NCI-H345 treated with DMSO at 0.1 percent for 48 hours (cell line): ENCODE measurements around the gene NCEH1.
"Not testable (repeated sequence)": the region's sequence is repeated elsewhere in the genome, so short reads cannot be mapped to it uniquely, and the experiment has no call there.

ENCODE experiments used
- DNase-seq: peaks from one replicate; lab custom pipeline; 2025; ENCODE audit not compliant: unreplicated experiment; lab: John Stamatoyannopoulos, UW

NCEH1 gene

DNA sequence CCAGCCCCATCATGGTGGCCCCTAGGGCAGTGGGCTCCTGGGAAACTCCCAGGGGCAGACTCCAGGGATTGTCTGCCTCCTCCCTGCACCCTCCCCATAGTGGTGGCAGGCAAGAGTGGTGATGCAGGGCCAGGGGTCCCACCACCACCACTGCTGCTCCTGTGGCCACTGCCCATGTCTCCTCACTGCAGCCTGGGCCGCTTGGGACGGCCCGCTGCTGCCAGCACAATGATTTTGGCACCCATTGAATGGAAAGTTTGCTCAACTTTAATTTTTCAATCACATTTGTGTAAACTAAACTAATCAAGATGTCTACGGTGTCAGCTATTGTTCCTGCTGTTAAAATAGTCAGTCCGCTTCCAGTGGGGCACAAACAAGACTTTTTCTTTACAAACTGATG is 95.6 kb downstream of the NCEH1 start:
- DNase-seq: no peak

DNA sequence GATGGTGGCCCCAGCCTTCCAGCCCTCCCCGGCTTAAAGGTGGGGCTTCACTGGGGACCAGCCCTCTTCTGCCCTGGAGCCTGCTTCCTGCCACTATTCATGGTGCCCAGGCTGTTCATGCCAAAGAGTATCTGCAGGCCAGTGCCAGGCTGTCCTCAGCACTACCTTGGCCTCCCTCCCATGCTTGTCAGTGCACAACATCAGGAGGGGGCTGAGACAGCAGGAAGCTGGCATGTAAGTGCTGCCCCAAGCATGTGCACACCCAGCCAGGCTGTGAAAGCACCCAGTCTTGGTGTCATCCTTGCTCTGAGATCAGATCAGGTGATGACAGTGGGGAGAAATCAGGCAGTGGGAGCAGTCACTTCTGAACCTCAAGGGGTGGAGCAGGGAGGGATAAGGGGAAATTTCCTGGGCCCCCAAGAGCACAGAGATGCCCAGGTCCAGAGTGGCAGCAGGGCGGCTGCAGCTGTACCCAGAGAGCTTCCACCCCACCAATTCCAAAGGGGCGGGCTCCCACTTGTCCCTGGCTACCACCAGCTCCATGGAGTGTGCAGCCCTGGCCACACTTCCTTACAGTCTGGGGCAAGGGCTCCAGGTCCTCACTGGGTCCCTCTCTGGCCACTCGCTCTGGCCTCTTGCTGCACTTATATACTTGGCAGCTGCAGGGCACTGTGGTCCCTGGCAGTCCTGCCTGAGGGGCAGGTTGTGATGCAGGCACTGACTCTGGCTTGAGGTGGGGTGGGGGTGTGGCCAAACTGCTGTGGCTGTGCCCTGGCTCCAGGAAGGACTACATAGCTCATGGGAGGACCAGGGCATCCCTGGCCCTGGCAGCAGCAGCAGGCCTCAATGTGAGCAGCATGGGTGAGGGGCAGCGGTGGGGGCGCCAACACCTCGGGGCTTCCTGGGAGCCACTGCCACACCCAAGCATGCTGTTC is 96.3 kb downstream of the NCEH1 start:
- no peak for DNase-seq

DNA sequence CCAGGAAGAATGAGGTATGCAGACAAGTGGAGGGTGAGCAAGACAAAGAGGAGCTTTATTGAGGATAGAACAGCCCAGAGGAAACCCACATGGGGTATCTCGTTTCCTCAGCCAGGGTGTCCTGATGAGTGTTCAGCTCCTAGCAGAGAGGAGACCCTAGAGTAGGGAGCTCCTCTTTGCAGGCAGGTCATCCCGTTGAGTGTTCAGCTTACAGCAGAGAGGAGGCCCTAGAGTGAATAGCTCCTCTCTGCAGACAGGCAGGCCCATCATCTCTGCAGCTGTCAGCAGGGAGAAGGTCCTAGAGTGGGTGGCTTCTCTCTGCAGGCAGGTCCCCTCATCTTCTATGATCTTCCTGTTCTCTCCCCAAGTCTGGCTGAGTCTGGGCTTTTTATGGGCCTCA is 97.0 kb downstream of the NCEH1 start:
- no peak for DNase-seq

DNA sequence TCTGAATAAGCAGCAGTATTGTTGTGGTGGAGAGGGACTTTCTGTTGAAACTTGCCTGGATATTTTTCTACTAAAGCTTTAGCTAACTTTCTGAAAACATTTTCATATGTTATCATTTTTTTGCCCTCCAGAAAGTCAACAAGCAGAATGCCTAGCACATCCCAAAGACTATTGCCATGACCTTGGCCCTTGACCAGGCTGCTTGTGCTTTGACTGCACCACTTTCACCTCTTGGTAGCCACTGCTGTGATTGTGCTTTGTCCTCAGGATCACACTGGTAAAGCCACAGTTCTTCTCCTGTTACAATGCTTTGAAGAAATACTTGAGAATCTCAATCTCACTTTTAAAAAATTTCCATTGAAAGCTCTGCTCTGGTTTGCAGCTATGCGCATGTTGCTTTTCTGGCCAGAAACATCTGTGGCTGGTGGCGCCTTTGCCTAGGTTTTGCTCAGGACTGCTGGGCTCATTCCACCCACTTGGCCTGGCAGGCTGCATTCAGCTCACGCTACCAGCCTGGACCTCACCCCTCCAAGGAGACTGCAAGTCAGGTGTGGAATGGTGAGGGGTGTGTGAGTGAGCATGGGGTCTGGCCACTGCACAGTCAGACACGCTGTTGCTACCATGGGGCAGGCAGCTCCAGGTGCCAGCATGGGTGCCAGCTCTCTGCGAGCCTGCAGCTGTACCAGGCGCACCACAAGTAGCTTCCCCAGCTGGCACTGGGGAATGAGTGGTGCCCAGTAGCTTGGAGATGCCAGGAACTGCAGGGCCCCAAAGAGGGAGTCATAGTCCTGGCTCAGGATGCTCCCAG is 97.8 kb downstream of the NCEH1 start:
- no peak for DNase-seq

DNA sequence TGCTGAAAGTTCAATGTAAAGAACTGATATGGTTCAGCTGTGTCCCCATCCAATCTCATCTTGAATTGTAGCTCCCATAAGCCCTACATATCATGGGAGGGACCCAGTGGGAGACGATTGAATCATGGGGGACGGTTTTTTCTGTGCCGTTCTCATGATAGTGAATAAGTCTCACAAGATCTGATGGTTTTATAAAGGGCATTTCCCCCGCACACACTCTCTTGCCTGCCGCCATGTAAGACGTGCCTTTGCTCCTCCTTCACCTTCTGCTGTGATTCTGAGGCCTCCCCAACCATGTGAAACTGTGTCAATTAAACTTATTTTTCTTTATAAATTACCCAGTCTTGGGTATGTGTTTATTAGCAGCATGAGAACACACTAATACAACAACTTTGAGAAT is 101.1 kb downstream of the NCEH1 start:
- no peak for DNase-seq

DNA sequence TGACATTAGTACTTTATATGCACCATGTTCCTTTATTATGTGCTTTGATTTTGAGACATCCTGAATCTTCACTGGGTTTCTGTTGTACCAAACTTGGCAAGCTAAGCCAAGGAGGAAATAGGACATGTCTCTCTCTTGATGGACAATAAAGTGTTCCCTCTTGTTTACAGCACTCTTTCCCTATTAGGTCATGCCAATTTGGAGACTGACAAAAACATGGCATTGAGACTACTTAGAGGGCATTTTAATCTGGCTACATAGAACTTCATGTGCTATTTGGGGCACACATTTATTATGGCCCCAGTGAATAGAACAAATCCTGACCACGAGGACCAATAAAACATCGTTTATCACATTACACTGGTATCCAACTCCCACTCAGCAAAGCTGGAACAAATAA is 102.3 kb downstream of the NCEH1 start:
- no peak for DNase-seq

DNA sequence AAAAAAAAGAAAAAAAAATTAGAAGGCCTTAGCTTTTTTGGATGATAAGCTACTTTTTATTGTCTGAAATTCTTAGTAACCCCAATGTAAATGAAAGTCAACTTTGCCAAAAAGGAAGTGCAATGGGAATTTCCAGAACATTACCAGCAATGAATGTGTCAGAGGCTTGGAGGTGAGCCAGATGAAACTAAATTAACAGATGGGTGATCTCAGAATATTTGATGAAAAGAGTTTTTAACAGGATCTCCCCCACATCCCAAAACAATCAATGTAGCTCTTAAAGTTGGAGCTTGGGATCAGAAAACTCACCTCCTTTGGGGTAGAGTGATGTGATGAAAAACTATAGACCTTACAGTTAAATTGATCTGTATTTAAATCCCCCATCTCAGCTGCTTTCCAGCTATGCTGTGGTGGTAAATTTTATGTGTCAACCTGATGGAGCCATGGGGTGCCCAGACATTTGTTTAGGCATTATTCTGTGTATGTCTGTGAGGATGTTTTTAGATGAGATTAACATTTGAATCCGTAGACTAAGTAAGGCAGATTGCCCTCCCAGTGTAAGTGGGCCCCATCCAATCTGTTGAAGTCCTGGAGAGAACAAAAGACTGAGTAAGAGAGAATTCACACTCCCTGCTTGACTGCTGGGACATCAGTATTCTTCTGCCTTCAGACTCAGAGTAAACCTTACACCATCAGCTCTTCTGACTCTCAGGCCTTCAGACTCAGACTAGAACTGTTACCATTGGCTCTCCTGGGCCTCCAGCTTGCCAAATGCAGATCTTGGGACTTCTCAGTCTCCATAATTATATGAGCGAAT is 103.4 kb downstream of the NCEH1 start:
- no peak for DNase-seq

DNA sequence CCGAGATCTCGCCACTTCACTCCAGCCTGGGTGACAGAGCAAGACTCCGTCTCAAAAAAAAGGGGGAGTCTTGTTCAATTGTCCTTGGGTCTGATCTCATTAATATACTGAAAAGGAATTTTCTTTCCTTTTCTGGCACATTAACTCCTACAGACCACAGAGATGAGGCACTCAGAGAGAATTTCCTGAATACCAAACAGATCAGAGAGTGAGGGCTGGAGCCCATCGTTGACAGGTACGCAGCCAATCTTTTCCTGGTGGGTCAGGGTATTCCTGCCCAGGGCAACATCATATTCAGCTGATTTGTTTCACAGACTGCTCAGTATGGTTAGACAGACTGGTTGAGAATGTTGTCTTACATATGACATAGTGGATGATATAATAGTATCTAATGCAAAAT is 104.8 kb downstream of the NCEH1 start:
- DNase-seq: no peak

DNA sequence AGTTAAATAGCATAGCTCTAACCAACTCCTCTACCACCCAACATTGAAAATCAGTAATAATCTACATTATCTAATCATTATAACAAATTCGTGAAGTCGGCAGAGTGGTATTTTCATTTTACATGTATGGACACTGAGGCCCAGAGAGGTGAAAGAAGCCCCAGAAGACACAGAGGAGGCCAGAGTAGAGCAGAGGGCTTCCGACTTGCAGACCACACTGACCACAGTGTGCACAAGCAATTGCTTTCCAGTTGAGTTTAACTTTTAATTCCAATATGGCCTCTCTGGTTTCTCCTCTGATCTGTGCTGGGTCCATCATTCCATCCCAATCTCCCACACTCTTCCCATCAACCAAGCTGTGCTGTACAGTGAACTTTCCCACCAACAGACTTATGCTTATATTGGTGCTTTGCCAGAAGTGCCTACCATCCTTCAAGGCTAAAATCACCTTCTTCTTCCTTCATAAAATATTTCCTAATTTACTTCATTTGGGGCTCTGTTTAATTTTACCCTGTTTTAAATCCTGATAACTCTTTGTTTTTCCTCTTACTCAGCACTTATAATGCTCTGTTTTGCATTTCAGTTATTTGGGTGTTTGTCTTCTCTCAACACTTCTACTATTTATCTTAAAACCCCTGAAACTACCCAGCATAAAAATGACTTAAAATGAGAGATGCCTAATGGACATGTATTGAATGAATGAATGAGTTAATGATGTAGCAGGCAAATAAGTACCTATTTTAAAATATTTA is 105.8 kb downstream of the NCEH1 start:
- no peak for DNase-seq

DNA sequence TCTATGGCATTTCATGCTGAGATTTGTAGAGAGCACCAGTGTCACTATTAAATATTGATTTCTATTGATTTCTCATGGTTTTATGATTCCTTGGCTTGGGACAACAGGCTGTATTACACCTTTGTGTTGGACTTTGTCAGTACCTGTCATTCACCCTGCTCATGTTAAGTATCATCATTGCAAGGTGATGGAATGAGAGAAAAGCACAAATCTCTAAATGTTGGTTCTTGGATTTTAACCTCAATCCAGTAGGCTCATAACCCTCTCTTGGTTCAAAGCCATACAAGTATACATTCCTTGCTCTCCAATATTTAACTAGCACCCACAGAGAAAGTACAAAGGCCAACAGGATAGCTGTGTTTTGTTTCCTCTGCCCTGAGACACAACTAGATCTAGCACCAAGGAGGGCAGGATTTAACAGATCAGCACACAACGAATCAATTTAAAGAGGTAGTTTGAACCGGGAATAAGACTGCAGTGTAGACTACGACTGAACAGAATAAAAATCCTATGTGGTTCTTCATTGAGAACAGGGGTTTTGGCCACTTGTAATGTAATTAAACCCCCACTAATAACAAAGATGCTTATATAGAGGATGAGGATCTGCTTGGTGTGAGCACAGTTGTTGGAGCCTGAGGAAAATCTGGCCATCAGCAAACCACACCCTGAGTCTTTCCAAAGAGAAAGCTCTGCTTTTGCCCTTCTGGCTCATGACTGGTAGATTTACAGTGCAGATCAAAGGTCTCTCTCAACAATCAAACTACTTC is 109.6 kb downstream of the NCEH1 start:
- no peak for DNase-seq

DNA sequence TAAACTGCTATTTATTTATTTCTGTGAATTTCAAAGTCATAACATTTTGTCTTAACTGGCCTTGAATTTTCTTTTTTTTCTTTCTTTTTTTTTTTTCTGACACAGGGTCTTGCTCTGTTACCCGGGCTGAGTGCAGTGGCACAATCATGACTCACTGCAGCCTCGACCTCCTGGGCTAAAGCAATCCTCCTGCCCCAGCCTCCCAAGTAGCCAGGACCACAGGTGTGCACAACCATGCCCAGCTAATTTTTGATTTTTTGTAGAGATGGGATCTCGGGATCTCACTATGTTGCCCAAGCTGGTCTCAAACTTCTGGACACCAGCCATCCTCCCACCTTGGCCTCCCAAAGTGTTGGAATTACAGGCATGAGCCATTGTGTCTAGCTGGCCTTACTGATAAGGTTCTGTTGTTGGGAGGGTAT is 110.2 kb downstream of the NCEH1 start:
- no peak for DNase-seq

DNA sequence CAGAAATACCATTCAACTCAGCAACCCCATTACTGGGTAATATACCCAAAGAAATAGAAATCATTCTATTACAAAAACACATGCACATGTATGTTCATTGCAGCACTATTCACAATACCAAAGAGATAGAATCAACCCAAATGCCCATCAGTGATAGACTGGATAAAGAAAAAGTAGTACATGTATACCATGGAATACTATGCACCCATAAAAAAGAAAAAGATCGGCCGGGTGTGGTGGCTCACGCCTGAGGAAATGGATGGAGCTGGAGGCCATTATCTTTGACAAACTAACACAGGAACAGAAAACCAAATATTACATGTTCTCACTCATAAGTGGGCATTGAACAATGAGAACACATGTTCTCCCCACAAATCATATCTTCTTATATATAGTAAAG is 112.0 kb downstream of the NCEH1 start:
- no peak for DNase-seq

DNA sequence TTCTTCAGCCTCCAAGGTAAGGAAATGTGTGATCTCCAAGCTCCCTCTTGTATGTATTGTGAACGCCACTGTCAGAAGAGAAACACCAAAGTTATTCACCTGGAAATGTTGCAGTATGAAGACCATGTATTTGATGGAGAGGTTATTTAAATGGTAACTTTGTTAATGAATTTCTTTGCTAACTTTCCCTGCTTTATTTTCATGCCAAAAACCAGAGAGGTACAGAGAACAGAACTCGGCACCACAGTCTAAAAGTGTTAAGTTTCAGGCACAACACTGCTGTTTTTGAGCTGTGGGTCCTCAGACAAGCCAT is 114.5 kb downstream of the NCEH1 start:
- DNase-seq: no peak

DNA sequence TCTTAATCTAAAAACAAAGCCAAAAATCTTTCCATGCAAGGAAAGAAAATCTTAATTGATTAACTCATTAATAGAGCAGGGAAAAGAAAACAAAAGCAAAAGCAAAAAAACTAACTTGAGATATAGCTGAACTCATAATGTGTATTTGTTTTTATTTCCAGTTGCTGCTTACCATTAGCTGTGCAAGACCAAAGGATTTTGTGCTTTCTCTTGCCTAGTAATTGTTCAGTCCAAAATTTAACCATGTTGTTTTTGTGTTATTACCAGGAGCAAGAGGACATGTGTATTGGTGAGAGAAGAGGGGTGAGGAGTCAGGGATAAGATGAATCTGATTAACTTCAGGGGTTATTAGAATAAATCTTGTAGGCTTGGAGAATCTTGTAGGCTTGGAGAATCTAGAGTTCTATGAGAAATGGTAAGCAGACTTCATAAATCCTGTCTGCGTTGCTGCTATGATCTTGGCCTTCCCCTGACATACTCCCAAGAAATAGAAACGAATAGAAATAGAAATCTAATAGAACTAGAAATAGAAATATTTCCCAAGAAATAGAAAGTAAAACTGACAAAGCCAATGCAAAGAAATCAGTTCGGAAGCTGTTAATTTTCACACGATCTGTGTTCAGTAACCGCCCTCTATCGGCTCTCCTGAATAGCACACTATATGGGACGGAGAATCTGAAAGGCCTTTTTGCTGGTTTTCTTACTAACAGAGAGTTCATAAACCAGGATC is 115.0 kb downstream of the NCEH1 start:
- DNase-seq: no peak

DNA sequence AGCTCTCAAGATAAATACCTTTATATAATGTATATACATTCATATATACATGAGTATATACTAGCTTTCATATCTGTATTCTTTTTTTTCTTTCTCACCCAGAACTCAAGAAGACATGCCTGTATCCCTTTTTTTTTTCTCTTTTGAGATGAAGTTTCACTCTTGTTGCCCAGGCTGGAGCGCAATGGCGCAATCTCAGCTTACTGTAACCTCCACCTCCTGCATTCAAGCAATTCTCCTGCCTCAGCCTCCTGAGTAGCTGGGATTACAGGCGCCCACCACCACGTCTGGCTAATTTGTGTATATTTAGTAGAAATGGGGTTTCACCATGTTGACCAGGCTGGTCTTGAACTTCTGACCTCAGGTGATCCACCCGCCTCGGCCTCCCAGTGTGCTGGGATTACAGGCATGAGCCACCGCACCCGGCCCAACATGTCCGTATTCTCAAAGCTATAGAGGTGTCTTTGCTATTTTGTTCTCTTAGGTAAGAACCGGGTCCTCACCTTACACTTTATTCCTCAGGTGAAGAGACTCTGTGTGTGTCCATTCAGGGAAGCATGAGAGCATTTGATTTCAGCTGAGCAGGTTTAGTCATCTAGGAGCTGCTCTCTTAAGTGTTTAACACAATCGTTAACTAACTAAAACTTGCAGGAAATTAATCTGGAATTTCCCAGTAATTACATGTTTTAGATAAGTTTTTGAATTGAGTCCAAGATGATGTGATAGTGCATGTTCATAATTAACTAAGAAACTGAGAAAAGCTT is 115.8 kb downstream of the NCEH1 start:
- DNase-seq: not testable (repeated sequence)

DNA sequence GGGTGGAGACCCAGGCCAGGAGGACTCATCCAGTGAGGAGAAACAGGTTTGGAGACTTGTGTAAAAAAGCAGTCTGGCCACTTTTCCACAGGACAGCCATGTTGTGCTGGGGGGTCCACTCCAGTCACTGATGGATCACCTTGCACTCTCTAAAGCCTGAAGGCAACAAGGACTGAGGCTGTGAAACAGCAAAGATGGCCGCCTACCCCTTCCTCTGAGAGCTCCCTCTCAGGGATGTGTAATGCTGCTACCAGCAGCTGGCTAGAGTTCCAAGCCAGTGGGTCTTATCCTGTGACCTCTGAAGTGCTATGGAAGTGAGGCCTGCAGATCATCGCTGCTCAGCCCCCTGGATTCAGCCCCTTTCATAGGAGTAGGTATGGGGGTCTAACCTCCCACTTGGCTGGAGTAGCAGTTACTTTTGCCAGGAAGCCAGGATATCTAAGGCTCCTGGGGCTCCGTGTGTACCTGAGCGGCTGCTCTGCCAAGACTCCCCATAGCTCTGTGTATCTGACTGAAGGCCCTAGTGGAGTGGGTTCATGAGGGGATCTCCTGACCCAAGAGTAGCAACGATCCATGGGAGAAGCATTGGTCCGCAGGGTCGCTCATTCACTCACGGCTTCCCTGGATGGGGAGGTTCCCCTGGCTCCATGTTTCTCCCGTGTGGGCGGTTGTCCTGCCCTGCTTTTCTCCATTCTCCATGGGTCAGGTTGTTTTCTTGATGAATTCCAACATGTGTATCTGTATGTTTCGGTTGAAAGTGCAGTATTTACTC is 117.8 kb downstream of the NCEH1 start:
- no peak for DNase-seq

DNA sequence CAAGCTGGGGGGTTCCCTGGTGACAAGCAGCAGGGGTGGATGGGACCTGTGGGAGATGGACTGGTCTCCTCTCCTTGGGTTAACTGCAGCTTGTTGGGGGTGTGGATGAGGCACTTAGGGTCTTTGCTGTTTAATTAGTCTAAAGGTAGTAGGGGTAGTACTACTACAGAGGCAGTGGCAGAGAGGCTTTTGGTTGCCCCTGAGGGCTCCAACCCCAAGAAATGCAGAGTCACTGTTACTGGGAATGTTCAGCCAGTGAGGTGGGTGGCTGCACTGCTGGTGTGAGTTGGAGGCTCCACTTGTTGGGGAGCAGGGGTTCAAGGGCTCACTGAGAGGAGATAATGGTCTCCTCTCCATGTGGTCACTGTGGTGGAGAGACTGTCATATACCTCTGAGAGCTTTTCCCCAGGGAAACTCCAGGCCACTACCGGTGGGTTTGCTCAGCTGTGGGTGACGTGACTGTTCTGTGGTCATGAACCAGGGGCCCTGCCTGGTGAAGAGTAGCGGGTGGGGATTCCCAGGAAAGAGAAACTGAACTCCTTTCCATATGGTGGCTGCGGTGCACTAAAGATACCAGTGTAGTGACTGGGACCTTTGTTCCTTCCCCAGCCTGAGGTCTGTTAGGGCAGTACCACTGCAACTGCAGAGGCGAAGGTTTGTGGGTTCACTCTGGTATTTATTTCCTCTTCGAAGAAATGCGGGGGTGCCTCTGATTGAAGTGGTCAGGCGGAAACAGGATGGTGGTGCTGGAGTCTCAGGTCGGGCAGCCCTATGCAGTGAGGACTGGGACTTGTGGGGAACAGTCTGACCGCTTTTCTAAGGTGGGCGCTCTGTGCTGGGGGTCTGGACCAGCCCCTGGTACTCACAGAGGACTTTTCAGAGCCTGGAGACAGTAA is 118.7 kb downstream of the NCEH1 start:
- no peak for DNase-seq
